GM23248 (cell line): ENCODE results near the gene TRAP1. TPM values are rescaled to one million over a fixed set of nuclear protein-coding genes. Genes with fewer than 3 reads are reported as not detected.

Experiments used
- DNase-seq: peaks from one replicate; pipeline ENCODE4 v3.0.0-alpha.2; 2015
- H2AFZ ChIP-seq: fragments of 200-600 bp; sonication (generic); 2 replicates; pipeline ENCODE4 v1.6.1; 2016; ENCODE audit warnings: antibody characterized with exemption
- H3F3A ChIP-seq: fragments of 200-600 bp; sonication (generic); 2 replicates; pipeline ENCODE4 v1.6.1; 2016; ENCODE audit warnings: mild to moderate bottlenecking, antibody characterized with exemption, mixed run types; ENCODE audit not compliant: insufficient read depth
- H3K27ac ChIP-seq: fragments of 200-600 bp; sonication (generic); 2 replicates; pipeline ENCODE4 v1.5.1; 2016; ENCODE audit warnings: mild to moderate bottlenecking
- H3K27me3 ChIP-seq: fragments of 200-600 bp; sonication (generic); replicated peaks from 2 replicates; pipeline ENCODE4 v1.6.1; 2016; ENCODE audit warnings: mild to moderate bottlenecking; ENCODE audit not compliant: insufficient read depth
- H3K36me3 ChIP-seq: fragments of 200-600 bp; sonication (generic); 2 replicates; pipeline ENCODE4 v1.6.1; 2016; ENCODE audit warnings: low read depth, mild to moderate bottlenecking
- H3K4me1 ChIP-seq: fragments of 200-600 bp; sonication (generic); 2 replicates; pipeline ENCODE4 v1.6.1; 2016; ENCODE audit warnings: mild to moderate bottlenecking; ENCODE audit not compliant: insufficient read depth
- H3K4me2 ChIP-seq: fragments of 200-600 bp; sonication (generic); one replicate; pipeline ENCODE4 v1.6.1; 2016; ENCODE audit warnings: mild to moderate bottlenecking; ENCODE audit not compliant: unreplicated experiment
- H3K4me3 ChIP-seq: fragments of 200-600 bp; sonication (generic); 2 replicates; pipeline ENCODE4 v1.5.1; 2016; ENCODE audit warnings: mild to moderate bottlenecking
- H3K79me2 ChIP-seq: fragments of 200-600 bp; sonication (generic); 2 replicates; pipeline ENCODE4 v1.6.1; 2016; ENCODE audit warnings: mild to moderate bottlenecking; ENCODE audit not compliant: insufficient read depth
- H3K9ac ChIP-seq: fragments of 200-600 bp; sonication (generic); 2 replicates; pipeline ENCODE4 v1.6.1; 2016; ENCODE audit warnings: mild to moderate bottlenecking
- H3K9me2 ChIP-seq: fragments of 200-600 bp; sonication (generic); 2 replicates; pipeline ENCODE4 v1.6.1; 2016; ENCODE audit warnings: mixed run types, mild to moderate bottlenecking, moderate library complexity; ENCODE audit not compliant: insufficient read depth
- H3K9me3 ChIP-seq: fragments of 200-600 bp; sonication (generic); one replicate; pipeline ENCODE4 v1.6.1; 2017; ENCODE audit warnings: low read depth
- H4K20me1 ChIP-seq: fragments of 200-600 bp; sonication (generic); 2 replicates; pipeline ENCODE4 v1.6.0; 2016; ENCODE audit not compliant: insufficient read depth
- EZH2 ChIP-seq: fragments of 200-600 bp; sonication (generic); IDR thresholded peaks from 2 replicates; pipeline ENCODE4 v1.6.1; 2018; ENCODE audit warnings: antibody characterized with exemption, mild to moderate bottlenecking; ENCODE audit not compliant: insufficient read depth, poor library complexity, severe bottlenecking
- EZH2phosphoT487 ChIP-seq: fragments of 200-600 bp; sonication (generic); IDR thresholded peaks from 2 replicates; pipeline ENCODE4 v1.6.1; 2018; ENCODE audit warnings: antibody characterized with exemption, moderate library complexity, mild to moderate bottlenecking, low read depth; ENCODE audit not compliant: insufficient read depth
- WGBS, 2 experiments: methylation state at CpG; one replicate each; pipeline ENCODE4 v1.1.6; 2015 to 2017; ENCODE audit warnings: low lambda C conversion rate in 2 of 2, low coverage in 1 of 2; ENCODE audit errors: missing lambda C conversion rate in 2 of 2; 5-methylcytosine and 5-hydroxymethylcytosine counted together
- in situ Hi-C: fragments of 300-500 bp; cut with MboI; formaldehyde crosslinking; loops from 2 replicates; pipeline ENCODE4 v1.15.0; 2020
- polyA plus RNA-seq: library from polyadenylated mRNA; unstranded; fragments of >200 nt; fragmentation: Nextera tagmentation; extraction: Ambion mirVana; gene quantifications from 2 replicates; pipeline ENCODE4 v1.2.1, GENCODE V29; 2016
- total RNA-seq: library from RNA; depleted of rRNA; stranded (reverse); fragments of >200 nt; shearing (Covaris generic); gene quantifications from 2 replicates; pipeline ENCODE4 v1.2.3, GENCODE V29; 2014

Gene TRAP1
- total and polyA plus RNA-seq, 2 experiments from 2014 or later: 56.6 to 73.4 TPM

- TF ChIP-seq EZH2phosphoT487: no peak
- TF ChIP-seq EZH2: no peak
- Histone ChIP-seq H3K27ac (no peak overlapping the region), H4K20me1 (no peaks in the 10 kb centered on the region; the same call in 1 of the 2 replicates), H2AFZ (no peak overlapping the region), H3K79me2 (peaks cover 84% of the 10 kb centered on the region), H3K36me3 (peaks cover 40% of the 10 kb centered on the region), H3K9me2 (no peaks in the 10 kb centered on the region), H3K9ac (no peak overlapping the region), H3K4me2 (no peak overlapping the region), H3K27me3 (no peaks in the 10 kb centered on the region), H3F3A (peaks cover 25% of the 10 kb centered on the region), H3K4me3 (no peak overlapping the region), H3K4me1 (peaks cover 21% of the 10 kb centered on the region), H3K9me3 (no peaks in the 10 kb centered on the region)
- in situ Hi-C loops: no loop called here
- no peak for DNase-seq
- 86 to 90% methylated on average over 4 of the region's 4 CpGs for WGBS, 2 experiments
Measured at GRCh38 chr16:3755249-3755648, 37.9 kb upstream of the TRAP1 start.

GRCh38 chr16:3754772-3755171 is 37.4 kb upstream of the TRAP1 start:
- Histone ChIP-seq H3K27ac (no peak overlapping the region), H3K9me2 (no peaks in the 10 kb centered on the region), H3F3A (peaks cover 25% of the 10 kb centered on the region), H3K9ac (no peak overlapping the region), H3K4me2 (peak overlapping the region; percentile 40), H4K20me1 (no peaks in the 10 kb centered on the region; the same call in 1 of the 2 replicates), H2AFZ (no peak overlapping the region), H3K27me3 (no peaks in the 10 kb centered on the region), H3K9me3 (no peaks in the 10 kb centered on the region), H3K4me1 (peaks cover 21% of the 10 kb centered on the region), H3K79me2 (peaks cover 84% of the 10 kb centered on the region), H3K4me3 (no peak overlapping the region), H3K36me3 (peaks cover 44% of the 10 kb centered on the region)
- in situ Hi-C loops: no loop called here
- no peak for DNase-seq
- TF ChIP-seq EZH2 (no peak), EZH2phosphoT487 (no peak)
- WGBS, 2 experiments: 97 to 99% methylated on average over 5 of the region's 5 CpGs

GRCh38 chr16:3754081-3754703 is 36.9 kb upstream of the TRAP1 start:
- H2AFZ ChIP-seq: no peak overlapping the region
- no peaks in the 10 kb centered on the region for H3K9me3 ChIP-seq
- WGBS, 2 experiments: 96% methylated on average over 4 of the region's 4 CpGs
- no peaks in the 10 kb centered on the region; the same call in 1 of the 2 replicates for H4K20me1 ChIP-seq
- H3K36me3 ChIP-seq: peaks cover 50% of the 10 kb centered on the region
- H3K27ac ChIP-seq: no peak overlapping the region
- H3K27me3 ChIP-seq: no peaks in the 10 kb centered on the region
- H3K4me1 ChIP-seq: peaks cover 21% of the 10 kb centered on the region
- peak; percentile 45 for DNase-seq
- peaks cover 25% of the 10 kb centered on the region for H3F3A ChIP-seq
- H3K9me2 ChIP-seq: no peaks in the 10 kb centered on the region
- H3K79me2 ChIP-seq: peaks cover 84% of the 10 kb centered on the region
- H3K4me3 ChIP-seq: no peak overlapping the region
- in situ Hi-C loops: no loop called here
- peak overlapping the region; percentile 40 for H3K4me2 ChIP-seq
- H3K9ac ChIP-seq: no peak overlapping the region
- TF ChIP-seq EZH2phosphoT487 (no peak), EZH2 (no peak)

- in situ Hi-C loops: no loop called here
- TF ChIP-seq EZH2phosphoT487: no peak
- no peak for TF ChIP-seq EZH2
- peaks cover 51% of the 10 kb centered on the region for H3K36me3 ChIP-seq
- H3K4me3 ChIP-seq: no peak overlapping the region
- 96 to 97% methylated on average over 15 of the region's 15 CpGs for WGBS, 2 experiments
- H2AFZ ChIP-seq: no peak overlapping the region
- H3K4me2 ChIP-seq: no peak overlapping the region
- H3K79me2 ChIP-seq: peaks cover 84% of the 10 kb centered on the region
- no peak for DNase-seq
- H4K20me1 ChIP-seq: no peaks in the 10 kb centered on the region; the same call in 1 of the 2 replicates
- H3K27ac ChIP-seq: no peak overlapping the region
- no peaks in the 10 kb centered on the region for H3K9me2 ChIP-seq
- H3K4me1 ChIP-seq: peaks cover 21% of the 10 kb centered on the region
- H3K27me3 ChIP-seq: no peaks in the 10 kb centered on the region
- peaks cover 25% of the 10 kb centered on the region for H3F3A ChIP-seq
- no peaks in the 10 kb centered on the region for H3K9me3 ChIP-seq
- H3K9ac ChIP-seq: no peak overlapping the region
Measured at GRCh38 chr16:3752984-3753383, 35.7 kb upstream of the TRAP1 start.
